Epithelial cell of esophagus (primary cell): Measurements from ENCODE around the gene ZBTB42.

Experiments
- DNase-seq: peaks from one replicate; pipeline ENCODE4 v3.0.0; 2010; ENCODE audit warnings: low read depth
- H3K4me3 ChIP-seq: 2 replicates; pipeline ENCODE4 v1.5.1; 2011; ENCODE audit warnings: mild to moderate bottlenecking, low read length, control low read depth
- TF ChIP-seq, protein P1 (sequence below): IDR thresholded peaks from 2 replicates; pipeline ENCODE4 v1.5.1; 2011; ENCODE audit warnings: low read depth, mild to moderate bottlenecking, low read length, control low read depth, inconsistent platforms; ENCODE audit not compliant: insufficient read depth; ENCODE audit errors: missing control alignments

Gene ZBTB42

DNA sequence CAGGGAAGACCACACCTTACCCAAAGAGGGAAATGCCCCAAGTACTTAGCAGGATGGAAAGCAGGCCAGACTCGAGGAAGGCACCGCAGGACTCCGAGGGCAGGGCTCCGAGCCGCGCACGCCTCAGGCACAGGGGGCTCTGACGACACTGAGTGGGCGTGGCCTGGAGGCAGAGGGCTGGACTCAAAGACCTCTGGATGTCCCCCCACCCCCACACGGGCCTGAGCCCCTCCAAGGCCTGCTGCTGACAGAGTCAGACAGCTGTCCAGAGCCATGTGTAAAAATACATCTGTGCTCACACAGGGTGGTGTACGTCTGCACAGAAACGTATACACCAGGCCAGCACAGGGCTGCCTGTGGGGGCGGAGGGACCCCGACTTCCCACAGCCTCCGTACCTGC is 6.8 kb upstream of the ZBTB42 start:
- TF ChIP-seq, protein P1, sequence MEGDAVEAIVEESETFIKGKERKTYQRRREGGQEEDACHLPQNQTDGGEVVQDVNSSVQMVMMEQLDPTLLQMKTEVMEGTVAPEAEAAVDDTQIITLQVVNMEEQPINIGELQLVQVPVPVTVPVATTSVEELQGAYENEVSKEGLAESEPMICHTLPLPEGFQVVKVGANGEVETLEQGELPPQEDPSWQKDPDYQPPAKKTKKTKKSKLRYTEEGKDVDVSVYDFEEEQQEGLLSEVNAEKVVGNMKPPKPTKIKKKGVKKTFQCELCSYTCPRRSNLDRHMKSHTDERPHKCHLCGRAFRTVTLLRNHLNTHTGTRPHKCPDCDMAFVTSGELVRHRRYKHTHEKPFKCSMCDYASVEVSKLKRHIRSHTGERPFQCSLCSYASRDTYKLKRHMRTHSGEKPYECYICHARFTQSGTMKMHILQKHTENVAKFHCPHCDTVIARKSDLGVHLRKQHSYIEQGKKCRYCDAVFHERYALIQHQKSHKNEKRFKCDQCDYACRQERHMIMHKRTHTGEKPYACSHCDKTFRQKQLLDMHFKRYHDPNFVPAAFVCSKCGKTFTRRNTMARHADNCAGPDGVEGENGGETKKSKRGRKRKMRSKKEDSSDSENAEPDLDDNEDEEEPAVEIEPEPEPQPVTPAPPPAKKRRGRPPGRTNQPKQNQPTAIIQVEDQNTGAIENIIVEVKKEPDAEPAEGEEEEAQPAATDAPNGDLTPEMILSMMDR: no peak
- peak; percentile 63 for DNase-seq
- peak overlapping the region; percentile 75 for H3K4me3 ChIP-seq

DNA sequence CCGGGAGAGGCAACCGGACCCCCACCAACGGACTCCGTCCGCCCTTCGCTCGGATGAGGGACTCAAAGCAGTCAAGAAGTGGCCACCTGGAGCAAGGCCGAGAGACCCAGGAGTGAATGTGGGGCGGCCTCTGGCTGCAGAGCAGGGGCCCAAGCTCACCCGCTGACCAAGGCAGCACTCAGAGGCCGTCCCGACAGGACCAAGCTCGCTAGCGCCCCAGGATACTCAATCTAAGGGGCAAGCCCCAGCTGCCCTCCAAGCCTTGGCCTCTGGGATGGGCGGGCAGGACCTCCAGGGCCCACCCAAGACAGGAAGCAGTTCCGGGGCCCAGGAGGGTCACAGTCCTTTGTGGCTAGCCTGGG is 6.3 kb upstream of the ZBTB42 start:
- H3K4me3 ChIP-seq: peak overlapping the region; percentile 75
- DNase-seq: peak; percentile 27
- TF ChIP-seq, protein P1: no peak

DNA sequence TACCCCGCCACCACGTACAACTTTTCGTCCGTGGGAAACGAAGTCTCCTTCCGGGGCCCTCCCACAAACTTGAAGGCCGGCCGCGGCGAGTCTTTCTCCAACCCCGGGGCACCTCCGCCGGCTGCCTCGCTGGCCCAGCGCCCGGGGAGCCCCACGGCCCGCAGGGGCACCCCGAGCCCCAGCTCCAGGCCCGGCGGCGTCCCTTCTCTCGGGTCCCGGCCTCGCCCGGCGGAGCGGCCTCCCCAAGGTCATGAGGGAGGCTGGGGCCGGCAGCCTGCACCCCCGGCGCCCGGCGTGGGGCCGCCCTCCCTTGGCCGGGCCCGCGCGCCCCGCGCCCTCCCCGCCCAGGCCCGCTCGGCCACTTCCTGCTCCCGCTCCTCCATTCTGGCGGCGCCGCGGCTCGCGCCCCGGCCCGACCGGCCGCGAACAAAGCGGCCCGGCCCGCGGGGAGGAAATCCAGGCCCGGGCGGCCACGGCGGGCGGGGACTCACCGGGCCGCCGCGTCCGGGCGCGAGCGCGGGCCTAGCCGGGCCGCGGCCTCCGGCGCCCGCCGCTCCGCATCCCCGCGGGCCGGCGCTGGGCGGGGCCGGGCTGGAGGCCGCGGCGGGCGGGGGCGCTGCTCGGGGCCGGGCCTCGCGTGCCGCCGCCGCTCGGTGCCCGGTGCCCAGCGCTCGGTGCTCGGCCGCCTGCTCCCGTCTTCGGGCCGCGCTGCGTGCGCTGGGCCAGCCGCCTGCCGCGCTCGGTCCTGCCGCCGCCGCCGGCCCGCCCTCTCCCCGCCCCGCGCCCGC is 5.7 kb upstream of the ZBTB42 start, which contains the start of gene AKT1:
Gene AKT1 (minus strand): TSS at position 756 of the 788 bp plus-strand sequence. CDS start 3,105 bp downstream, outside the sequence.
- peak within 1 kb of the TSS; percentile 75 for H3K4me3 ChIP-seq
- TF ChIP-seq, protein P1: no peak
- peak; percentile 21 for DNase-seq

DNA sequence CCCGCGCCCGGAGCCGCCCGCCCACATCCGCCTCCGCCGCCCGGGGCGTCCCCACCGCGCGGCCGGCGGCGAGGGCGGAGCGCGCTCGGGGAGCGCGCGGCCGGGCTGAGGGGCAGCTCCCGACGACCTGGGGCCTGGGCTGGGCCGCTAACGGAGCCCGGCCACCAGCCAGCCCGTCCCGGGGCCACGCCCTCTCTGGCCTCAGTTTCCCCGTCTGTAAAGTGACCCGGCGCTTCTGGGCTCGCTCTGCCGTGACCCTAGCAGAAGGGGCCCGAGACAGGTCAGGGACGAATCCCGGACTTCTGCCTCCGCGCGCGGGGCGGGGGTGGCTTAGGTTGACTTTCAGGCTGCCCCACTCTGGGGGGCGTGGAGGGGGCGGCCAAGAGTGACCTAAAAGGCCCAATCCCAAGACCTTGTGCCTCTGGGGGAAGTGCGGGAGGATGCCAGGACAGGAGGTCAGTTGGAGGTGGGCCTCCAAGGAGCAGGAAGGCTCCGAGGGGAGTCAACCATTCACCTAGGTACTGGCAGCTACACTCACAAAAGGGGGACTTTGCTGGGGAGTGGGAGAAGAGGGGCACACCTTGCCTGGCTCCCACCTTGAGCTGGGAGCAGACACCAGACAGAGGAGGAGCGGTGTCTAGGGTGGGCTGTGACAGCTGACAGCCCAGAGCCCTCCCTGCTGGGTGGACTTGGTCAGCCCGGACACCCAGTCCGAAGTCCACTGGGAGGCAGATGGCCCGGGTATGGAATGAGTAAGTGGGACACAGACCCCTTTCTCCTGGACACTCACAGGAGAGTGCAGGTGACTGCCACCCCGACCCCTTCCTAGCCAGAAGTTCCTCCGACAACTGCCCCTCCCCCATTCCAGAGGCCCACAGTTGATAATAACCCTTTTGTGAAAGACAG is 4.9 kb upstream of the ZBTB42 start:
- TF ChIP-seq, protein P1: no peak
- DNase-seq: peak; percentile 54
- peak overlapping the region; percentile 43 for H3K4me3 ChIP-seq

DNA sequence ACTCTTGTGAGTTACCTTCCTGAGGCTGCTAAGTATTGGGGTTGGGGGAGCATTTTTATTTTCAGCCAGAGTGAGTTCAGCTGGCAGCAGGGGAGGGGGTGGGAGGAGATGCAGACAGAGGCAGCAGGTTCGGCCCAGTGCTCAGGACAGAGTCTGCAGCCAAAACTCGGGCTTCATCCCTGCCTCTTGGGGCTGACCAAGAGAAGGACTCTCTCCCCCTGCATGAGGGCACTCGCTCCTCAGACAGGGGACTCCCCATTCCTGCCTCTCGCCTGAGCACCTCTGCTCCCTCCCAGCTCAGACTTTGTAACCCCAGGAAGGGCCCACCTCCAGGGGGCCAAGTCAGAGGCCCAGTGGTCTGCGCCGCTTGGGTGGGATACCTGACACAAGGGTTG is 4.2 kb upstream of the ZBTB42 start:
- DNase-seq: no peak
- TF ChIP-seq, protein P1: no peak
- H3K4me3 ChIP-seq: no peak overlapping the region

DNA sequence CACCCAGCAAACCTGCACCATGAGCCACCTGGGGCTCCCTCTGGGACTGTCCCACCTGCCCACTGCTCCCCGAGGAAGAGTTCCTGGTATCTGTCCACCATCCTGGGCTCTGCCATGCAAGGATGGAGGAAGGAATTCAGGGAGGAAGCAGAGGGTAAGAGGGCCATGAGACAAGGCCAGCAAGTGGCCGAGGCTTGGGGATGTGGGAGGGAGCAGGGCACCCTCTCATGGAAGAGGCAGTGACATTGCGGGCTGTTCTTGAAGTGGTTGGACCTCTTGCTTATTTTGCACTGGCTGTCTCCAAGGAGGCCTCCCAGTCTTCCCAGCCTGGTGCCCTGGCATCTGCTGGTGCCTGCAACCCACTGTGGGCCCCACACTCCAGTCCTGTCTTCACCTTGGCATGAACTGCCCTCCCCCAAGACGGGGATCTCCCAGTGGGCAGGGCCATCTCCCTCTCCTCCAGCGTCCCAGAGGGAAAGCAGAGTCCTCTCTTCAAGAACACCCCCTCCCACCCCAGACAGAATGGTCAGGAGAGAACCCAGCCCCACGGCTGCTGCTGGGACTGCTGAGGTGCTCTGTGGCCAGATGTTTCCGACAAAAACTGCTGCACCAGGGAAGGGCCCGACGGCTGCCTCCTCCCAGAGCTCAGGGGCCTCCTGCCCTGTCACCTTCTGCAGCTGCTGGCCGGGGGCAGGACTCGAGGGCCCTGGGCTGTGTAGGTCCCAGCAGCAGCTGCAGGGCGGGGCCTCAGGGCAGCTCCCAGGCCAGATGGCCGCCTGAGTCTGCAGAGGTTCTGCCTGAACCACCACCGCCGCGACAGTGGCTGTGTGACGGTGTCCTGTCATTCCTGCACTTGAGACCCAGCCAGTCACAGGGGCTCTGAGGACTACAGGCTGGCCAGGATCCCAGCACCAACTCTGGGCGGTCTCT is 3.5 kb upstream of the ZBTB42 start:
- no peak for DNase-seq
- TF ChIP-seq, protein P1: no peak
- H3K4me3 ChIP-seq: no peak overlapping the region
